GM19035 (cell line): ENCODE results near the gene BMPR1B.

Source experiments
- ATAC-seq: cut with Tn5 transposase; IDR thresholded peaks from one replicate; pipeline ENCODE4 v1.9.1; 2021; ENCODE audit not compliant: unreplicated experiment

Gene BMPR1B

DNA sequence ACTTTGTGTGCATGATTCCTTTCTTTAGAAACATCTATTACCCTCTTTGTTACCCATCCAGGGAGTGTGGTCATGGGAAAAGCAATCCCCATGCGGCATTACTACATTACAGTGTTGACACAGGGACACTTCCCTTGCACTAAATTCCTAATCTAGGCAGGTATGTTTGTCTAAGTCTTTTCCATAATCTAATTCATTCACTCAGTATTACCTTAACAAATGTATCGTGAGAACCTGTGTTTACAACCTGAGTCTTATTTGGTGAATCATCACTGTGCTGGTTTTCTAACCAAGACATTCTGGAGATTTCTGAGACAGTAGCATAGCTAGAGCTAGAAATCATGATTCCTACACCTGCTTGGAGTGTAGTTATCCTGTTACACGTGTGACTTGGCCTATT is 326.8 kb downstream of the BMPR1B start:
- ATAC-seq, result no peak

- ATAC-seq, result no peak
Measured at GRCh38 chr4:95085124-95085833, 327.5 kb downstream of the BMPR1B start.

GRCh38 chr4:95086551-95086950 is 328.8 kb downstream of the BMPR1B start:
- no peak for ATAC-seq

DNA sequence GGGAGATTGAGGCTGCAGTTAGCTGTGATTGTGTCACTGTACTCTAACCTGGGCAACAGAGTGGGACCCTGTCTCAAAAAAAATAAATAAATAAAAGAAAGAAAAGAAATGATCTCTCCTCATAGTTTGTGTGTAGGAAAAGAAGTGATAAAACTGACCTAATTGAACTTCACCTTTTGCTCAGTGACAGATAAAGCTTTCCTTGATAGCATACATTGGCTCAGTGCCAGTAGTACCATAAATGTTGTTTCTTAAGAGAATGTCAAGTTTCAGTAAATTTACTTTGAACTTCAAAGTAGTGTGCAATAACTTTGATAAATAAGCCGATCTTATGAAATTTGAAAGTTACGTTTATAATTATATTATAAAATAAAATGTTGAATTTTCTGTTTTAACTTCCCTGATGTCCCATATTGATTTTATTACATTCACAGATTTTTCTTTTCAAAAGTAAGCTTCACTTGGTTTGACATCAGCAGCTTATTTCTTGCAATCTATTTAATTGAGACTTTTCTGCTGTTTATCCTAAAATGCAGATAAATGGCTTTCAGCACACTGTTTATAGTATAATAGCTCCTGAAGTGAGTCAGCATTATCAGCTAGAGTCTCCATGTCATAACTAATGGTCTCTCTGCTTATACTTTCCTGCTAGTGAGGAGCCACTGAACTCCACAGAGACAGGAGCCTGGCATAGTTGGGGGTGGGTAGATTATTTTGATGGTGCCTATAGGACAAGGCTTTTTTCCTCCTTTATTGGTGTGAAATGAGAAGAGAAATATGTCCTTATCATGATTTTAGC is 330.1 kb downstream of the BMPR1B start:
- no peak for ATAC-seq

DNA sequence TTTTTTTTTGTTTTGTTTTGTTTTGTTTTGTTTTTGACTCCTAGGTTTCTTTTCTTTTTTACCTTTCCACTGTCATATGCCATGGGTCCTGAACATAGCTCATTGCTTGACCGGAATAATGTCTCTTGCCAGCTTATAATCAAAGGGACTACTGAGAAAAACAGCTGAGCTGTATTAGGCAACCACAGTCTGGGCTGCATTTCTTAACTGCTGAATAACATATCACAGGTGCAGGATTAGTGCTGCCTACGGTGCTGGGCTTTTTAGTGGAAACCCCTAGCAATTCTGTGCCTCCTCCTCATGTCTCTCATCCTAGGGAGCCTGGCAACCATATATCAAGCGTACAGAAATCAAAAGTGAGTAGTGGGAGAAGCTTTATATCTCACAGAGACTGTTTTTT is 333.5 kb downstream of the BMPR1B start:
- no peak for ATAC-seq

DNA sequence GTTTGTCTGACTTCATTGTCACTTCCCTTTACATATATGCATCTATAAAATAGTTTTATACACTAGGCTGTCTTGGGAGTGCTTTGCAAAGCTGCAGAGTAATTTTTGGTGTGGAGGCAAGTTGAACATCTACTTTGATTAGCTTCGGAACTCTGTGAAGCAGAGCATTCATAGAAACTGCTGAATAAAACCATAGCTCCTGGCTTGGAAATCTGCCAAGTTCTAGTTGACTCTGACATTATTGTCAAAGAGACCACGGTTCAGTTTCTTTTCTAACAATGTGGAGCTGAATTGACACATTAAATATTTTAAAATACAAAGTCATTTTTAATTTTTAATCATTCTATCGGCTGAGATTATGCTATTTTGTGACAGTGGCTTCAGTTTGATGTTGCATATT is 335.0 kb downstream of the BMPR1B start:
- ATAC-seq, result no peak

- no peak for ATAC-seq
Measured at GRCh38 chr4:95093460-95093859, 335.7 kb downstream of the BMPR1B start.

DNA sequence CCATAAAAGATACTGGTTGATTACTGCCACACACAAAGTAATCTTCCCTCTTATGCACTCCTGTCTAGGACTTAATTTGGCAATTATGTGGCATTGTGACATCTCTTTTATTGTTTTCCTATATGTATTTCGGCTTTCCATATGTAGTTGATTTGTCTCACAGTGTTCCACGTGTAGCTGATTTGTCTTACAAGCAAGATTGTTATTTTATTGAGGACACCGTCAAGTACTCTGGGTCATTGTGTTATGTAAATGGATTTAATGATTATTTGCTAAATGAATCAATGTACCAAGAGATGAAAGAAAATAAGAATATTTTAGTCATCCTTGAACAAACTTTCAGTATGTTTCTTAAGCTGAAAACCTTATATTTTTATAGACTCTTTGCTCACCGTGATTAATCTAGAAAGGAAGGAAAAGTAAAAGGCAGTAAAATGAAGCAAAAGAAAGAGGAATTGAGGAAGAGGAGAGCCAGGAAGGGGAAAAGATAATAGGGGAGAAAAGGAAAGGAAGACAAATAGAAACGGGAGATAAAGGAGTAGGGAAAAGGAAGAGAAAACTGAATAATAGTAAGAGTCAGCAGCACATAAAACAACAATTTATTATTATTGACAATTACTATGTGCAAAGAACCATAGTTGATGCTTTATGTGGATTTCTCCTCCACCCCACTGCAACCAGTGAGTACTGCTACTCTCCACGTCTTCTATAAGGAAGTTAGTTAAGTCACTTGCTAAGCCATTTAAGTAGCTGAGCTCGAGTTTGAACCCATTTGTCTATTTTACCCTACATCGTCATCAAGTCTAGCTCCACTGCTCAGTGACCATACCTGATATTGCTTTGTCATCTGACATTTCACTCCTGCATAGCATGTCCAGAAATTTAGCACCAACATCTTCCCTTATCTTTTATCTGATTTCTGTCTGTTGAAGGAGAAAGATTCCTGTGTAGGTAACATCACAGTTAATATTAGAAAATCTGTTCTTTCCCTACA is 336.5 kb downstream of the BMPR1B start:
- no peak for ATAC-seq

- no peak for ATAC-seq
Measured at GRCh38 chr4:95095348-95095974, 337.7 kb downstream of the BMPR1B start.

- ATAC-seq, result no peak
Measured at GRCh38 chr4:95102162-95102790, 344.5 kb downstream of the BMPR1B start.

DNA sequence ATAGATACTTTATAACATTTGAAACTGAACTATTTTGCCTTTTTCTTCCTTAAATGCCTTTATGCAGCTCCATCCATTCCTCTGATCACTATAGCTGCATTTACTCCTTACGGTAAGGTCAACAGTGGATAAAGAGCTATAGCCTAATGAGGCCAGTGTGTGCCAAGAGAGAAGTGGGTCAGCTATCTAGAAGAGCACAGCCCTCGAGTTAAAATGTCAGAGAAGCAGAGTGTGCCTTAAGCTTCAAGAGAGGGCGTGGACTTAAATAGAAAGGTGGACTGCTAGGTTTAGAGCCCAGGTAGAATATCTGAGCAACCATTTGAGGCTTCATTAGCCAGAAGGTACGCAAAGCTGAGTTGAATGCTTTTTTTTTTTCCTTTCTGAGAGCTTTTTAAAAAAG is 347.4 kb downstream of the BMPR1B start:
- no peak for ATAC-seq

GRCh38 chr4:95105983-95106382 is 348.2 kb downstream of the BMPR1B start:
- no peak for ATAC-seq

- ATAC-seq, result no peak
Measured at GRCh38 chr4:95106408-95106928, 348.7 kb downstream of the BMPR1B start.

DNA sequence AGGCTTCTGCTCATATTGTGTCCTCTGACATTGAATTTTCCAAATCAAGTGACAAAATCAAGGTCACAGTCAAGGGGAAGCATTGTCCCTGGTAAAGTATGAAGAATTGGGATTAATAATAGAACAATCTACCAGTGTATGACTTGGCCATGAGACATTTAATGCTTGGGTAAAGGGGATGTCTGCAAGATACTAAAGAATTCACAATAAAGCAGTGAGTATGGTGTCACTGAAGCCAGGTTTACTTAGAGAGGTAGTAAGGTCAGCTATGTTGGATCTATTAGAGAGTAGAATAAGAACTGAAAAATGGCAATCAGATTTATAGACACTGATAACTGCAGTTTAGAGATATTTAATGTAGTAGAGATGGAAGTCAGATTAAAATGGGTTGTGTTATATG is 349.2 kb downstream of the BMPR1B start:
- ATAC-seq, result no peak

DNA sequence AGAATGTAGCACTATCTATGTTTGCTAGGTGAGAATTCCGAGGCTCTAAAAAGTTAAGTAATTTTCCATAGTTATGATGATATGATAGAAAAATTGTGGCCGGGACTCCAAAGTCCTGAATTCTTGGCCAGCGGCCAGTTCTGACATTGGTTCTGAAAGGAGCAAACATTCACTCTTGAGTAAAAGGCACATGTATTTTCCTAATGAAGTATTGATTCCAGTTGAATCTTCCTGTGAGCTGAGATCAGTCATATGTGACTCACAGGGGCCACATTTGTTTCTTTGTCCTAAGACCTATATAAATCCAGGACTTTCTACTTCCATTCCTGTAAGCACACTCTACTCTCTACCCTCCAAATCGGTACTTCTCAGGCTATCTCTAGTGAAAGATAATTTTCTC is 349.9 kb downstream of the BMPR1B start:
- no peak for ATAC-seq

- no peak for ATAC-seq
Measured at GRCh38 chr4:95108883-95109421, 351.2 kb downstream of the BMPR1B start.

- ATAC-seq, result no peak
Measured at GRCh38 chr4:95114521-95114920, 356.8 kb downstream of the BMPR1B start.

DNA sequence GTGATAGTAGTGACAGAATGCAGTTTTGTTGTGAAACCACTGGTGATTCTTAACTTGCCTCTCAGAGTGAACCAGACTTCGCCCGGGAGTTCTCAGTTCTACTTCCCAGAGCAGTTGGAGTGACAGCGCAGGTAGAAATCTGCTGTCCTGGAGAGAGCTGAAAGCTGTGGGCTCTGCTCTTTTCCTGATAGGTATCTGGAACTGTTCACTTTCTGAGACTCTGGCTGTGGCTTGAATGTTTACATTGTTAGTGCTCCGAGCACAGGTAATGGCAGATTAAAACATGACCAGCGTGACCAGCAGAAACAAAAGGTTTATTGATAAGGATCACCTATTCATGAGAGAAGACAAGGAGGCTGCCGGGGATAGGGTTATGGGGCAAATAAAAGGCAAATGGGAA is 360.7 kb downstream of the BMPR1B start:
- ATAC-seq, result no peak

DNA sequence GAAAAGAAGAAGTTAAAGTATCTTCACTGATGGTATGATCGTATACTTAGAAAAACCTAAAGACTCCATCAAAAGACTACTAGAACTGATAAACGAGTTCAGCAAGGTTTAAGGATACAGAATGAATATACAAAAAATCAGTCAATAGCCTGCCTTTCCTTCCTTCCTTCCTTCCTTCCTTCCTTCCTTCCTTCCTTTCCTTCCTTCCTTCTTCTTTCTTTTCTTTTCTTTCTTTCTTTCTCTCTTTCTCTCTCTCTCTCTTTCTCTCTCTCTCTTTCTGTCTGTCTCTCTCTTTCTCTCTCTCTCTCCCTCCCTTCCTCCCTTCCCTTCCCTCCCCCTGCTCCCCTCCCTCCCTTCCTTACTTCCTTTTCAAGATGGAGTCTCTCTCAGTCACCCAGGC is 362.7 kb downstream of the BMPR1B start:
- no peak for ATAC-seq

DNA sequence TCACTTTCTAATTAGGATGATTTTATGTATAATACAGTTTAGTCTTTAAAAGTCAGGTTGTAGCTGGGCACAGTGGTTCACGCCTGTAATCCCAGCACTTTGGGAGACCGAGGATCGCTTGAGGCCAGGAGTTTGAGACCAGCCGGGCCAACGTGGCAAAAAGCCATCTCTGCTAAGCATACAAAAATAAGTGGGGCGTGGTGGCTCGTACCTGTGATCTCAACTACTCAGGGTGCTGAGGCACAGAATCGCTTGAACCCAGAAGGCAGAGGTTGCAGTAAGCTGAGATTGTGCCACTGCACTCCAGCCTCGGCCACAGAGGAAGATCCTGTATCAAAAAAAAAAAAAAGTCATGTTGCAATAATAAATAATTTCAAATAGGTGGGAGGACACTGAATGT is 364.2 kb downstream of the BMPR1B start:
- ATAC-seq, result no peak
